ENCODE results near the gene MAPK10. TPM values are rescaled to one million over a fixed set of nuclear protein-coding genes. Genes with fewer than 3 reads are reported as not detected.

Gene MAPK10
- total RNA-seq (under 1 TPM in 1 of 5 experiments, not detected in 4; 0.54 TPM), polyA plus RNA-seq (not detected), total RNA-seq (not detected)

DNA sequence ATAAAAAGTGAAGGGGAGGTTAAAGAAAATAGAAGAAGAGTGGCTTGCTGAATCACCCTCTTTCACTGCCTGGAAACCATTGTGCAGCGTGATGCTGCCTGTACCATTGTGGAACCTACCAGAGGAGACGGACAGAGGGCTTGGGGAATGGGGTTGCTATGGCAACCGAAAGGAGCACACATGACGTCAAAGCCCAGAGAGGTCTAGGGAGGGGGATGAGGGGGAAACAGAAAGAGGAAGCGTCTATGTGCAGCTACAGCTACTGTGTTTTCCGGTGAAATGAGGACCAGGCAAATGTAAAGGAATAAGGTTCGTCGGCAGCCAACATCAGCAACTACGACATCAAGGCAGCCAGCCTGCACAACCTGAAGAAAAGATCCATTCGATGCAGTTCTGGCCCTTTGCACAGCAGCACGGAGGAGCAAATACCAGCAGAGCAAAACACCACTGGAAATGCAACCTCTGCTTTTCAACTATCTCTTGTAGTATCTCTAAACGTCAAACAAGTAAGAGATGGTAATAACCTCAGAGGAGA, at the start of gene MAPK10:
TSS of gene MAPK10 (minus strand) at position 110 of the 535 bp plus-strand sequence.
- intact Hi-C loops (cut with micrococcal nuclease), result no loop called here
- Mint-ChIP-seq H3K27ac (peak within 1 kb of the TSS; percentile 17 to 92 (median 49)), H3K4me1 (peaks cover 0 to 16% (median 11%) of the 10 kb centered on the region in 7 donors), H3K9me3 (peaks cover 0 to 2% (median 0%) of the 10 kb centered on the region in 11 donors), H3K4me3 (peak within 1 kb of the TSS; percentile 50 to 92 (median 80)), H3K36me3 (no peaks in the 10 kb centered on the region), H3K27me3 (peaks cover 0 to 11% (median 4%) of the 10 kb centered on the region in 5 donors)
- H3K9me3 ChIP-seq (ENCODE audit: control insufficient read depth in 2 of 3, low read length in 3 of 3), result no peaks in the 10 kb centered on the region
- no peak within 1 kb of the TSS for H3K27ac ChIP-seq (ENCODE audit: low read depth, low read length)
- peak; percentile 7 to 66 (median 40) for DNase-seq
- peak within 1 kb of the TSS; percentile 24 for H3K4me3 ChIP-seq (ENCODE audit: low read length)
- ChIA-PET POLR2A (no interaction called here), CTCF (no interaction called here)
- H3K36me3 ChIP-seq (ENCODE audit: control insufficient read depth in 2 of 3, insufficient read depth in 3 of 3, low read length in 3 of 3), result no peaks in the 10 kb centered on the region
- ATAC-seq, result peak; percentile 95
- no peaks in the 10 kb centered on the region for H3K27me3 ChIP-seq (ENCODE audit: control insufficient read depth in 2 of 2, insufficient read depth in 2 of 2, low read length in 2 of 2)
- H3K4me1 ChIP-seq (ENCODE audit: control insufficient read depth in 2 of 2, insufficient read depth in 2 of 2, low read length in 2 of 2), result no peaks in the 10 kb centered on the region

- intact Hi-C loops (cut with micrococcal nuclease), result no loop called here
- Mint-ChIP-seq H3K27ac (no peak overlapping the region), H3K27me3 (peaks cover 0 to 6% (median 0%) of the 10 kb centered on the region in 5 donors), H3K9me3 (peaks cover 0 to 13% (median 2%) of the 10 kb centered on the region in 11 donors), H3K4me3 (no peak overlapping the region), H3K4me1 (no peaks in the 10 kb centered on the region), H3K36me3 (no peaks in the 10 kb centered on the region)
- Histone ChIP-seq H3K4me3 (ENCODE audit: low read length) (no peak overlapping the region), H3K27me3 (ENCODE audit: control insufficient read depth in 2 of 2, insufficient read depth in 2 of 2, low read length in 2 of 2) (peaks cover 0 to 3% of the 10 kb centered on the region in 2 donors), H3K4me1 (ENCODE audit: control insufficient read depth in 2 of 2, insufficient read depth in 2 of 2, low read length in 2 of 2) (no peaks in the 10 kb centered on the region), H3K36me3 (ENCODE audit: control insufficient read depth in 2 of 3, insufficient read depth in 3 of 3, low read length in 3 of 3) (no peaks in the 10 kb centered on the region), H3K9me3 (ENCODE audit: control insufficient read depth in 2 of 3, low read length in 3 of 3) (no peaks in the 10 kb centered on the region), H3K27ac (ENCODE audit: low read depth, low read length) (no peak overlapping the region)
- CTCF ChIA-PET, result no interaction called here
- no peak for ATAC-seq
- POLR2A ChIA-PET, result no interaction called here
- DNase-seq, result no peak
These were observed 43.7 kb upstream of the MAPK10 start for GRCh38 chr4:86403575-86403974.

- Mint-ChIP-seq H3K36me3 (no peaks in the 10 kb centered on the region), H3K27me3 (peaks cover 0 to 6% (median 0%) of the 10 kb centered on the region in 5 donors), H3K4me3 (no peak overlapping the region), H3K27ac (no peak overlapping the region), H3K4me1 (no peaks in the 10 kb centered on the region), H3K9me3 (peaks cover 0 to 13% (median 0%) of the 10 kb centered on the region in 11 donors)
- H3K27ac ChIP-seq (ENCODE audit: low read depth, low read length), result no peak overlapping the region
- no peak overlapping the region for H3K4me3 ChIP-seq (ENCODE audit: low read length)
- H3K36me3 ChIP-seq (ENCODE audit: control insufficient read depth in 2 of 3, insufficient read depth in 3 of 3, low read length in 3 of 3), result no peaks in the 10 kb centered on the region
- H3K9me3 ChIP-seq (ENCODE audit: control insufficient read depth in 2 of 3, low read length in 3 of 3), result no peaks in the 10 kb centered on the region
- no peak for ATAC-seq
- H3K4me1 ChIP-seq (ENCODE audit: control insufficient read depth in 2 of 2, insufficient read depth in 2 of 2, low read length in 2 of 2), result no peaks in the 10 kb centered on the region
- H3K27me3 ChIP-seq (ENCODE audit: control insufficient read depth in 2 of 2, insufficient read depth in 2 of 2, low read length in 2 of 2), result peaks cover 0 to 3% of the 10 kb centered on the region in 2 donors
- intact Hi-C loops (cut with micrococcal nuclease), result no loop called here
- no peak for DNase-seq
- CTCF ChIA-PET, result no interaction called here
- POLR2A ChIA-PET, result no interaction called here
These were observed 42.0 kb upstream of the MAPK10 start for GRCh38 chr4:86401826-86402225.

DNA sequence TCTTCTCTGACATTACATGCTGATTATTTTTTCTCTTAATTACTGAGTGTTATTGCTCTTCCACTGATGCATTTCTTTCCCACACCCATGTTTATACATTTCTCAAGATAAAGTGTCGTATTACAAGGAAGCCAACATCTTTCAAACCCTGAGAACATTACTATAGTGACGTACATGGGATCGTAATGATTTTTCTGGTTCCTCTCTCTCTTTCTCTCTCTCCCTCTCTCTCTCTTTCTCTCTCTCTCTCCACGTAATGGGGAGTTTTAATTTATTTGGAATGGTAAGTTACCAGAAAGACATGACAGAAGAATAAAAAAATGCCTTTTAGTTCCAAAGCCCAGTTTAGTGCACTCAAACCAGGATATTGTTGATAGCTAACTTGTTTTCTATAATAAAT, 40.4 kb upstream of the MAPK10 start:
- CTCF ChIA-PET, result no interaction called here
- no peaks in the 10 kb centered on the region for H3K4me1 Mint-ChIP-seq
- ATAC-seq (no peak), DNase-seq (no peak)
- POLR2A ChIA-PET, result no interaction called here
- Histone ChIP-seq H3K4me1 (ENCODE audit: control insufficient read depth in 2 of 2, insufficient read depth in 2 of 2, low read length in 2 of 2) (no peaks in the 10 kb centered on the region), H3K27ac (ENCODE audit: low read depth, low read length) (no peak overlapping the region), H3K9me3 (ENCODE audit: control insufficient read depth in 2 of 3, low read length in 3 of 3) (no peaks in the 10 kb centered on the region), H3K36me3 (ENCODE audit: control insufficient read depth in 2 of 3, insufficient read depth in 3 of 3, low read length in 3 of 3) (no peaks in the 10 kb centered on the region), H3K27me3 (ENCODE audit: control insufficient read depth in 2 of 2, insufficient read depth in 2 of 2, low read length in 2 of 2) (peaks cover 0 to 3% of the 10 kb centered on the region in 2 donors), H3K4me3 (ENCODE audit: low read length) (no peak overlapping the region)
- intact Hi-C loops (cut with micrococcal nuclease), result no loop called here
- no peak overlapping the region for H3K4me3 Mint-ChIP-seq
- H3K27ac Mint-ChIP-seq, result no peak overlapping the region
- peaks cover 0 to 6% (median 0%) of the 10 kb centered on the region in 5 donors for H3K27me3 Mint-ChIP-seq
- H3K36me3 Mint-ChIP-seq, result no peaks in the 10 kb centered on the region
- peaks cover 0 to 13% (median 0%) of the 10 kb centered on the region in 11 donors for H3K9me3 Mint-ChIP-seq

DNA sequence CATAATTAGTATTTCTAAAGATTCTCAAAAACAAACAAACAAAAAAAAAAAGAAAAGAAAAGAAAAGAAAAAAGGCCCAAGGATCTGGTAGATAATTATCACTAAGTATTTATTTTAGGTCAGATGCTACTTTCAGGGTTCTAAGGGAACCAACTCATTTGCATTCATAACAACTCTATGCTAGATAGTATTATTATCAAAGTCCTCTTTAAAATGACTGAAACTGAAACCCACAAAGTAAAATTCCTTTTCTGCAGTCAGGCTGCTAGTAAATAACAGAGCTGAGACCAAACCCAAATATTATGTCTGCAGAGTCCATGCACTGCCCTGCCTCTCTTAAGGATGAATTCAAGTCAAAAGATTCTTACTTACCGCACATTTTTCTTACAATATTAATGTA, 38.3 kb upstream of the MAPK10 start:
- Histone ChIP-seq H3K4me1 (ENCODE audit: control insufficient read depth in 2 of 2, insufficient read depth in 2 of 2, low read length in 2 of 2) (no peaks in the 10 kb centered on the region), H3K27me3 (ENCODE audit: control insufficient read depth in 2 of 2, insufficient read depth in 2 of 2, low read length in 2 of 2) (no peaks in the 10 kb centered on the region), H3K27ac (ENCODE audit: low read depth, low read length) (no peak overlapping the region), H3K36me3 (ENCODE audit: control insufficient read depth in 2 of 3, insufficient read depth in 3 of 3, low read length in 3 of 3) (no peaks in the 10 kb centered on the region), H3K4me3 (ENCODE audit: low read length) (no peak overlapping the region), H3K9me3 (ENCODE audit: control insufficient read depth in 2 of 3, low read length in 3 of 3) (no peaks in the 10 kb centered on the region)
- no peaks in the 10 kb centered on the region for H3K36me3 Mint-ChIP-seq
- ChIA-PET CTCF (no interaction called here), POLR2A (no interaction called here)
- H3K27me3 Mint-ChIP-seq, result peaks cover 0 to 6% (median 0%) of the 10 kb centered on the region in 5 donors
- intact Hi-C loops (cut with micrococcal nuclease), result no loop called here
- H3K9me3 Mint-ChIP-seq, result peaks cover 0 to 13% (median 0%) of the 10 kb centered on the region in 11 donors
- DNase-seq (no peak), ATAC-seq (no peak)
- no peak overlapping the region for H3K4me3 Mint-ChIP-seq
- no peaks in the 10 kb centered on the region for H3K4me1 Mint-ChIP-seq
- no peak overlapping the region for H3K27ac Mint-ChIP-seq

DNA sequence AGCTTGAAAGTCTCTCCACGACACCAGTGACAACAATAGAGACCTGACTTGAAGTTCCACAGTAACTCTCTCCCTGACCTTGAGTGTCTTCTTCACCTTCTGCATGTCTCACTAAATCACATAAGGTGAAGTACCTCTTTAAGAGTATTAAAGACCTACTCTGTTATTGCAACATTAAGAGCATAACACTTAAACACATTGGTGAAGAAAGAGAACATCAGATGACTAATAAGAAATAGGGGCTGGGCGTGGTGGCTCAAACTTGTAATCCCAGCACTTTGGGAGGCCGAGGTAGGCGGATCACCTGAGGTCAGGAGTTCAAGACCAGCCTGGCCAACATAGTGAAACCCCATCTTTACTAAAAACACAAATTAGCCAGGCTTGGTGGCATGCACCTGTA, 33.9 kb upstream of the MAPK10 start:
- Histone ChIP-seq H3K27me3 (ENCODE audit: control insufficient read depth in 2 of 2, insufficient read depth in 2 of 2, low read length in 2 of 2) (no peaks in the 10 kb centered on the region), H3K4me3 (ENCODE audit: low read length) (no peak overlapping the region), H3K9me3 (ENCODE audit: control insufficient read depth in 2 of 3, low read length in 3 of 3) (no peaks in the 10 kb centered on the region), H3K27ac (ENCODE audit: low read depth, low read length) (no peak overlapping the region), H3K4me1 (ENCODE audit: control insufficient read depth in 2 of 2, insufficient read depth in 2 of 2, low read length in 2 of 2) (no peaks in the 10 kb centered on the region), H3K36me3 (ENCODE audit: control insufficient read depth in 2 of 3, insufficient read depth in 3 of 3, low read length in 3 of 3) (no peaks in the 10 kb centered on the region)
- intact Hi-C loops (cut with micrococcal nuclease), result no loop called here
- no peak overlapping the region for H3K4me3 Mint-ChIP-seq
- no peaks in the 10 kb centered on the region for H3K36me3 Mint-ChIP-seq
- H3K4me1 Mint-ChIP-seq, result no peaks in the 10 kb centered on the region
- peaks cover 0 to 2% (median 0%) of the 10 kb centered on the region in 11 donors for H3K9me3 Mint-ChIP-seq
- ATAC-seq, result no peak
- POLR2A ChIA-PET, result no interaction called here
- no peak overlapping the region for H3K27ac Mint-ChIP-seq
- no peaks in the 10 kb centered on the region for H3K27me3 Mint-ChIP-seq
- CTCF ChIA-PET, result no interaction called here
- DNase-seq, result no peak

- POLR2A ChIA-PET, result no interaction called here
- no peaks in the 10 kb centered on the region for H3K4me1 ChIP-seq (ENCODE audit: control insufficient read depth in 2 of 2, insufficient read depth in 2 of 2, low read length in 2 of 2)
- CTCF ChIA-PET, result no interaction called here
- no peaks in the 10 kb centered on the region for H3K27me3 ChIP-seq (ENCODE audit: control insufficient read depth in 2 of 2, insufficient read depth in 2 of 2, low read length in 2 of 2)
- intact Hi-C loops (cut with micrococcal nuclease), result no loop called here
- H3K36me3 ChIP-seq (ENCODE audit: control insufficient read depth in 2 of 3, insufficient read depth in 3 of 3, low read length in 3 of 3), result no peaks in the 10 kb centered on the region
- no peak overlapping the region for H3K27ac ChIP-seq (ENCODE audit: low read depth, low read length)
- Mint-ChIP-seq H3K9me3 (peaks cover 0 to 5% (median 0%) of the 10 kb centered on the region in 11 donors), H3K4me1 (no peaks in the 10 kb centered on the region), H3K4me3 (no peak overlapping the region), H3K36me3 (no peaks in the 10 kb centered on the region), H3K27ac (no peak overlapping the region), H3K27me3 (peaks cover 0 to 7% (median 0%) of the 10 kb centered on the region in 5 donors)
- ATAC-seq (no peak), DNase-seq (no peak)
- no peak overlapping the region for H3K4me3 ChIP-seq (ENCODE audit: low read length)
- H3K9me3 ChIP-seq (ENCODE audit: control insufficient read depth in 2 of 3, low read length in 3 of 3), result no peaks in the 10 kb centered on the region
These were observed 29.8 kb upstream of the MAPK10 start for GRCh38 chr4:86389664-86390063.
